Stomach (tissue), 4 donors: ENCODE measurements around the gene WDR93.

Experiments
- POLR2A ChIP-seq, 4 donors: fragments of 450-650 bp; IDR thresholded peaks; one replicate each; pipeline ENCODE4 v1.6.1; 2016; ENCODE audit warnings: antibody characterized with exemption in 4 of 4, control low read depth in 2 of 4, mild to moderate bottlenecking in 1 of 4, moderate library complexity in 1 of 4
- TF ChIP-seq, protein P1 (sequence below), 7 experiments: fragments of 450-650 bp in 4 of 7; fragments of 200-600 bp in 3 of 7; sonication (generic) in 3 of 7; IDR thresholded peaks; one replicate each; pipeline ENCODE4 v1.5.1; 2016 to 2019; ENCODE audit warnings: antibody characterized with exemption in 7 of 7, control low read depth in 2 of 7, mild to moderate bottlenecking in 1 of 7

DNA sequence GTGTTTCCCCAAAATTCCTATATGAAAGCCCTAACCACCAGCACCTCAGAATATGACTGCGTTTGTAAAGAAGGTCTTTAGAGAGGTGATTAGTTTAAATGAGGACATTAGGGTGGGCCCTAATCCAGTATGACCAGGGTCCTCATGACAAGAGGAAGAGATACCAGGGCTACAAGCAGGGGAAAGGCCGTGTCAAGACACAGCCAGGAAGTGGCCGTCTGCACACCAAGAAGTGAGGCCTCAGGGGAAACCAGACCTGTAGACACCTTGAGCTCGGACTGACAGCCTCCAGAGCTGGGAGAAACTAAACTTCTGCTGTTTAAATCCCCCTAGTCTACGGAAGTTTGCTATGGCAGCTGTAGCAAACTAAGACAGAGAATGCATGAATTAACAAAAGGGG, 49.6 kb upstream of the WDR93 start:
- TF ChIP-seq POLR2A (IDR thresholded peaks at IDR 0.05), result no peak
- TF ChIP-seq, protein P1, sequence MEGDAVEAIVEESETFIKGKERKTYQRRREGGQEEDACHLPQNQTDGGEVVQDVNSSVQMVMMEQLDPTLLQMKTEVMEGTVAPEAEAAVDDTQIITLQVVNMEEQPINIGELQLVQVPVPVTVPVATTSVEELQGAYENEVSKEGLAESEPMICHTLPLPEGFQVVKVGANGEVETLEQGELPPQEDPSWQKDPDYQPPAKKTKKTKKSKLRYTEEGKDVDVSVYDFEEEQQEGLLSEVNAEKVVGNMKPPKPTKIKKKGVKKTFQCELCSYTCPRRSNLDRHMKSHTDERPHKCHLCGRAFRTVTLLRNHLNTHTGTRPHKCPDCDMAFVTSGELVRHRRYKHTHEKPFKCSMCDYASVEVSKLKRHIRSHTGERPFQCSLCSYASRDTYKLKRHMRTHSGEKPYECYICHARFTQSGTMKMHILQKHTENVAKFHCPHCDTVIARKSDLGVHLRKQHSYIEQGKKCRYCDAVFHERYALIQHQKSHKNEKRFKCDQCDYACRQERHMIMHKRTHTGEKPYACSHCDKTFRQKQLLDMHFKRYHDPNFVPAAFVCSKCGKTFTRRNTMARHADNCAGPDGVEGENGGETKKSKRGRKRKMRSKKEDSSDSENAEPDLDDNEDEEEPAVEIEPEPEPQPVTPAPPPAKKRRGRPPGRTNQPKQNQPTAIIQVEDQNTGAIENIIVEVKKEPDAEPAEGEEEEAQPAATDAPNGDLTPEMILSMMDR (IDR thresholded peaks at IDR 0.05), result no peak
